ENCODE results near the gene SLC6A17. TPM values are rescaled to one million over a fixed set of nuclear protein-coding genes. Genes with fewer than 3 reads are reported as not detected.

The SLC6A17 gene
- total RNA-seq, 1 donor from 2014 or later: 3.6 TPM

GRCh38 chr1:110218739-110219138 lies 68.4 kb downstream of the SLC6A17 start:
- Histone ChIP-seq H3K4me3 (ENCODE audit: insufficient read depth, low read depth, low read length) (no peak overlapping the region), H3K4me1 (ENCODE audit: insufficient read depth, low read length) (no peaks in the 10 kb centered on the region), H2AFZ (ENCODE audit: low read depth, low read length) (no peak overlapping the region), H3K9ac (ENCODE audit: low read length) (no peak overlapping the region), H3K27ac (ENCODE audit: low read depth, low read length) (no peak overlapping the region), H4K20me1 (ENCODE audit: insufficient read depth, low read length) (peaks cover 4% of the 10 kb centered on the region), H3K79me2 (ENCODE audit: insufficient read depth, low read length) (no peaks in the 10 kb centered on the region), H3K27me3 (ENCODE audit: insufficient read depth, low read length) (peaks cover 16% of the 10 kb centered on the region), H3K36me3 (ENCODE audit: insufficient read depth, low read length) (no peaks in the 10 kb centered on the region), H3K4me2 (ENCODE audit: low read length) (no peak overlapping the region), H3K9me3 (ENCODE audit: insufficient read depth, low read depth, low read length) (no peaks in the 10 kb centered on the region)
- no peak overlapping the region for H3K4me3 Mint-ChIP-seq (ENCODE audit: unreplicated experiment)
- no peak for DNase-seq (ENCODE audit: low read depth)
- H3K9me3 Mint-ChIP-seq (ENCODE audit: unreplicated experiment): peaks cover 3% of the 10 kb centered on the region
- peaks cover 67% of the 10 kb centered on the region for H3K27me3 Mint-ChIP-seq (ENCODE audit: low read depth, unreplicated experiment)
- H3K4me1 Mint-ChIP-seq (ENCODE audit: low read depth, unreplicated experiment): peaks cover 2% of the 10 kb centered on the region
- H3K27ac Mint-ChIP-seq (ENCODE audit: unreplicated experiment): no peak overlapping the region
- H3K36me3 Mint-ChIP-seq (ENCODE audit: low read depth, unreplicated experiment): peaks cover 5% of the 10 kb centered on the region
- no peak for FAIRE-seq
- no peak for TF ChIP-seq EZH2 (IDR thresholded peaks at IDR 0.05; ENCODE audit: insufficient read depth, low read length)
- TF ChIP-seq, protein P1, sequence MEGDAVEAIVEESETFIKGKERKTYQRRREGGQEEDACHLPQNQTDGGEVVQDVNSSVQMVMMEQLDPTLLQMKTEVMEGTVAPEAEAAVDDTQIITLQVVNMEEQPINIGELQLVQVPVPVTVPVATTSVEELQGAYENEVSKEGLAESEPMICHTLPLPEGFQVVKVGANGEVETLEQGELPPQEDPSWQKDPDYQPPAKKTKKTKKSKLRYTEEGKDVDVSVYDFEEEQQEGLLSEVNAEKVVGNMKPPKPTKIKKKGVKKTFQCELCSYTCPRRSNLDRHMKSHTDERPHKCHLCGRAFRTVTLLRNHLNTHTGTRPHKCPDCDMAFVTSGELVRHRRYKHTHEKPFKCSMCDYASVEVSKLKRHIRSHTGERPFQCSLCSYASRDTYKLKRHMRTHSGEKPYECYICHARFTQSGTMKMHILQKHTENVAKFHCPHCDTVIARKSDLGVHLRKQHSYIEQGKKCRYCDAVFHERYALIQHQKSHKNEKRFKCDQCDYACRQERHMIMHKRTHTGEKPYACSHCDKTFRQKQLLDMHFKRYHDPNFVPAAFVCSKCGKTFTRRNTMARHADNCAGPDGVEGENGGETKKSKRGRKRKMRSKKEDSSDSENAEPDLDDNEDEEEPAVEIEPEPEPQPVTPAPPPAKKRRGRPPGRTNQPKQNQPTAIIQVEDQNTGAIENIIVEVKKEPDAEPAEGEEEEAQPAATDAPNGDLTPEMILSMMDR (IDR thresholded peaks at IDR 0.05; ENCODE audit: insufficient read depth, low read depth, low read length): no peak

DNA sequence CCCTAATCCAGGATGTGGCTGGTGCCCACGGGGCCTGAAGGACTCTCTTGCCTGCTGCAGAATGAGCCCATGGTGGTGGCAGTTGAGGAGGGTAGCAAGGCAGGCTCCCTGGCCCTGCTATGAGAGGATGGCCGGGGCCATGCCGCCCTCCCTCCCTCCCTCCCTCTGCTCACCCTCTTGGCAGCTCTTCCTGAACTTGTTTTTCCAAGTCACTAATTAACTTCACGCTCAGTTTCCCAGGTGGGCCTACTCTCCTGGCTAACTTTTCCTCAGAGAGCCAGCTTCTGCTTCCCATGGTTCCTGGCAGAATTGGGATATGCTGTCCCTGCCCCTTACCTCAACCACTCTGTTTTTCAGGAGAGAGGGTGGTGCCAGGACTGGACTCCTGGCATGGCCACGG lies 70.0 kb downstream of the SLC6A17 start:
- Mint-ChIP-seq H3K36me3 (ENCODE audit: low read depth, unreplicated experiment) (peaks cover 7% of the 10 kb centered on the region), H3K9me3 (ENCODE audit: unreplicated experiment) (peaks cover 5% of the 10 kb centered on the region), H3K27ac (ENCODE audit: unreplicated experiment) (no peak overlapping the region), H3K27me3 (ENCODE audit: low read depth, unreplicated experiment) (peaks cover 67% of the 10 kb centered on the region), H3K4me1 (ENCODE audit: low read depth, unreplicated experiment) (peaks cover 2% of the 10 kb centered on the region), H3K4me3 (ENCODE audit: unreplicated experiment) (no peak overlapping the region)
- H4K20me1 ChIP-seq (ENCODE audit: insufficient read depth, low read length): peaks cover 4% of the 10 kb centered on the region
- H3K27ac ChIP-seq (ENCODE audit: low read depth, low read length): no peak overlapping the region
- H2AFZ ChIP-seq (ENCODE audit: low read depth, low read length): no peak overlapping the region
- no peak overlapping the region for H3K4me3 ChIP-seq (ENCODE audit: insufficient read depth, low read depth, low read length)
- peaks cover 6% of the 10 kb centered on the region for H3K27me3 ChIP-seq (ENCODE audit: insufficient read depth, low read length)
- no peaks in the 10 kb centered on the region for H3K4me1 ChIP-seq (ENCODE audit: insufficient read depth, low read length)
- no peak for TF ChIP-seq EZH2 (IDR thresholded peaks at IDR 0.05; ENCODE audit: insufficient read depth, low read length)
- TF ChIP-seq, protein P1 (IDR thresholded peaks at IDR 0.05; ENCODE audit: insufficient read depth, low read depth, low read length): no peak
- no peaks in the 10 kb centered on the region for H3K9me3 ChIP-seq (ENCODE audit: insufficient read depth, low read depth, low read length)
- no peaks in the 10 kb centered on the region for H3K79me2 ChIP-seq (ENCODE audit: insufficient read depth, low read length)
- no peak overlapping the region for H3K4me2 ChIP-seq (ENCODE audit: low read length)
- H3K9ac ChIP-seq (ENCODE audit: low read length): no peak overlapping the region
- FAIRE-seq (no peak), DNase-seq (ENCODE audit: low read depth) (no peak)
- no peaks in the 10 kb centered on the region for H3K36me3 ChIP-seq (ENCODE audit: insufficient read depth, low read length)

GRCh38 chr1:110221119-110221518 lies 70.8 kb downstream of the SLC6A17 start:
- TF ChIP-seq, protein P1 (IDR thresholded peaks at IDR 0.05; ENCODE audit: insufficient read depth, low read depth, low read length): no peak
- TF ChIP-seq EZH2 (IDR thresholded peaks at IDR 0.05; ENCODE audit: insufficient read depth, low read length): no peak
- Histone ChIP-seq H3K9me3 (ENCODE audit: insufficient read depth, low read depth, low read length) (no peaks in the 10 kb centered on the region), H3K4me2 (ENCODE audit: low read length) (no peak overlapping the region), H3K36me3 (ENCODE audit: insufficient read depth, low read length) (no peaks in the 10 kb centered on the region), H3K4me1 (ENCODE audit: insufficient read depth, low read length) (no peaks in the 10 kb centered on the region), H3K27me3 (ENCODE audit: insufficient read depth, low read length) (peaks cover 3% of the 10 kb centered on the region), H3K79me2 (ENCODE audit: insufficient read depth, low read length) (no peaks in the 10 kb centered on the region), H3K9ac (ENCODE audit: low read length) (no peak overlapping the region), H4K20me1 (ENCODE audit: insufficient read depth, low read length) (peaks cover 4% of the 10 kb centered on the region), H2AFZ (ENCODE audit: low read depth, low read length) (no peak overlapping the region), H3K4me3 (ENCODE audit: insufficient read depth, low read depth, low read length) (no peak overlapping the region), H3K27ac (ENCODE audit: low read depth, low read length) (no peak overlapping the region)
- Mint-ChIP-seq H3K4me1 (ENCODE audit: low read depth, unreplicated experiment) (no peaks in the 10 kb centered on the region), H3K9me3 (ENCODE audit: unreplicated experiment) (peaks cover 5% of the 10 kb centered on the region), H3K4me3 (ENCODE audit: unreplicated experiment) (no peak overlapping the region), H3K27ac (ENCODE audit: unreplicated experiment) (no peak overlapping the region), H3K27me3 (ENCODE audit: low read depth, unreplicated experiment) (peaks cover 63% of the 10 kb centered on the region), H3K36me3 (ENCODE audit: low read depth, unreplicated experiment) (peaks cover 7% of the 10 kb centered on the region)
- FAIRE-seq (no peak), DNase-seq (ENCODE audit: low read depth) (no peak)

Data from astrocyte (in vitro differentiated cells and primary cell).